Neutrophil (primary cell): ENCODE measurements around the gene RHBDD1.

Experiments used
- H3K27ac ChIP-seq: fragments of 200-600 bp; sonication (generic); 2 replicates; pipeline ENCODE4 v1.5.1; 2016; ENCODE audit warnings: mild to moderate bottlenecking, moderate library complexity
- H3K27me3 ChIP-seq: fragments of 200-600 bp; sonication (generic); 2 replicates; pipeline ENCODE4 v1.6.0; 2016; ENCODE audit warnings: mild to moderate bottlenecking
- H3K36me3 ChIP-seq: fragments of 200-600 bp; sonication (generic); 2 replicates; pipeline ENCODE4 v1.5.1; 2017
- H3K4me1 ChIP-seq, 2 experiments: fragments of 200-600 bp in 1 of 2; sonication (generic) in 1 of 2; 1 replicate in 1 of 2; 2 replicates in 1 of 2; pipeline versions ENCODE4 v1.5.1 to v1.6.1; 2013 to 2016; ENCODE audit warnings: low read depth in 1 of 2, low read length in 1 of 2, mild to moderate bottlenecking in 1 of 2, moderate library complexity in 1 of 2; ENCODE audit not compliant: control insufficient read depth in 1 of 2, insufficient read depth in 1 of 2
- H3K4me3 ChIP-seq, 2 experiments: fragments of 200-600 bp in 1 of 2; sonication (generic) in 1 of 2; 1 replicate in 1 of 2; 2 replicates in 1 of 2; pipeline ENCODE4 v1.5.1; 2013 to 2016; ENCODE audit warnings: low read depth in 1 of 2, low read length in 1 of 2, mild to moderate bottlenecking in 1 of 2, moderate library complexity in 1 of 2
- H3K9me3 ChIP-seq: fragments of 200-600 bp; sonication (generic); 2 replicates; pipeline ENCODE4 v1.5.1; 2016
- CTCF ChIP-seq: fragments of 200-600 bp; sonication (generic); IDR thresholded peaks from 2 replicates; pipeline ENCODE4 v1.5.1; 2016; ENCODE audit warnings: antibody characterized with exemption

Gene RHBDD1

GRCh38 chr2:226894752-226895151 is 58.9 kb downstream of the RHBDD1 start:
- H3K9me3 ChIP-seq, result no peaks in the 10 kb centered on the region
- no peaks in the 10 kb centered on the region for H3K27me3 ChIP-seq
- no peaks in the 10 kb centered on the region for H3K36me3 ChIP-seq
- H3K4me1 ChIP-seq, result peaks cover 0 to 4% of the 10 kb centered on the region in 2 experiments
- no peak overlapping the region for H3K27ac ChIP-seq
- H3K4me3 ChIP-seq, result no peak overlapping the region
- TF ChIP-seq CTCF, result no peak

GRCh38 chr2:226895579-226895978 is 59.7 kb downstream of the RHBDD1 start:
- Histone ChIP-seq H3K4me1 (peaks cover 0 to 10% of the 10 kb centered on the region in 2 experiments), H3K4me3 (no peak overlapping the region), H3K27ac (no peak overlapping the region), H3K36me3 (no peaks in the 10 kb centered on the region), H3K9me3 (no peaks in the 10 kb centered on the region), H3K27me3 (no peaks in the 10 kb centered on the region)
- no peak for TF ChIP-seq CTCF

- H3K9me3 ChIP-seq, result no peaks in the 10 kb centered on the region
- H3K27ac ChIP-seq, result no peak overlapping the region
- H3K4me1 ChIP-seq, result peaks cover 0 to 10% of the 10 kb centered on the region in 2 experiments
- H3K36me3 ChIP-seq, result no peaks in the 10 kb centered on the region
- no peak for TF ChIP-seq CTCF
- H3K27me3 ChIP-seq, result no peaks in the 10 kb centered on the region
- H3K4me3 ChIP-seq, result no peak overlapping the region
Observed at GRCh38 chr2:226898121-226898520, 62.3 kb downstream of the RHBDD1 start.

GRCh38 chr2:226898897-226899296 is 63.0 kb downstream of the RHBDD1 start:
- Histone ChIP-seq H3K9me3 (no peaks in the 10 kb centered on the region), H3K4me1 (peaks cover 0 to 10% of the 10 kb centered on the region in 2 experiments), H3K27me3 (no peaks in the 10 kb centered on the region), H3K4me3 (no peak overlapping the region), H3K27ac (no peak overlapping the region), H3K36me3 (no peaks in the 10 kb centered on the region)
- TF ChIP-seq CTCF, result no peak

GRCh38 chr2:226902041-226902966 is 66.5 kb downstream of the RHBDD1 start:
- no peak for TF ChIP-seq CTCF
- Histone ChIP-seq H3K27me3 (no peaks in the 10 kb centered on the region), H3K36me3 (no peaks in the 10 kb centered on the region), H3K27ac (no peak overlapping the region), H3K4me1 (peaks cover 0 to 10% of the 10 kb centered on the region in 2 experiments), H3K4me3 (no peak overlapping the region), H3K9me3 (no peaks in the 10 kb centered on the region)
